ENCODE measurements around the gene BTF3. TPM values are rescaled to one million over a fixed set of nuclear protein-coding genes. Genes with fewer than 3 reads are reported as not detected.

The BTF3 gene
- 100 to 1,000 TPM; 467 to 654 (median 574) TPM for total RNA-seq

- Histone ChIP-seq H3K4me3 (peak within 1 kb of the TSS; percentile 85 to 97 (median 93)), H3K27ac (peak within 1 kb of the TSS; percentile 96 to 100 (median 99)), H3K4me1 (peaks cover 3 to 50% (median 11%) of the 10 kb centered on the region in 3 donors), H3K27me3 (no peaks in the 10 kb centered on the region), H3K36me3 (peaks cover 0 to 25% (median 6%) of the 10 kb centered on the region in 3 donors), H3K9me3 (no peaks in the 10 kb centered on the region)
- intact Hi-C loops (cut with DNase I), result no loop called here
- WGBS, 2 donors, result 0 to 3% methylated on average over 2 to 7 of the region's 67 CpGs
- DNase-seq, result peak; percentile 79
- TF ChIP-seq POLR2A (IDR thresholded peaks at IDR 0.05), result peak in 3 of 4 donors; percentile 10 to 82 (median 57)
- peak in 1 of 6 experiments; percentile 4 for TF ChIP-seq CTCF (IDR thresholded peaks at IDR 0.05)
Observed at GRCh38 chr5:73498057-73498992, at the start of gene BTF3. Gene BTF3, plus strand, starts transcription at chr5:73498442. Its CDS starts 226 bp downstream, at chr5:73498668.

- H3K36me3 ChIP-seq, result no peaks in the 10 kb centered on the region
- intact Hi-C loops (cut with DNase I), result loop anchor here (10.0 kb wide), 1 partner anchor 144 kb away; no protein-coding TSS in a partner anchor
- no peaks in the 10 kb centered on the region for H3K9me3 ChIP-seq
- H3K4me1 ChIP-seq, result peaks cover 18 to 55% (median 23%) of the 10 kb centered on the region in 3 donors
- TF ChIP-seq CTCF (IDR thresholded peaks at IDR 0.05), result peak in 1 of 6 experiments; percentile 6
- TF ChIP-seq POLR2A (IDR thresholded peaks at IDR 0.05), result peak in 2 of 4 donors; percentile 74 to 83
- peak; percentile 10 for DNase-seq
- peak within 1 kb of the TSS; percentile 39 to 77 (median 52) for H3K4me3 ChIP-seq
- peaks cover 25 to 99% (median 55%) of the 10 kb centered on the region in 4 donors for H3K27me3 ChIP-seq
- peak within 1 kb of the TSS; percentile 72 to 89 (median 79) for H3K27ac ChIP-seq
- 0% methylated on average over 10 to 19 of the region's 59 CpGs for WGBS, 2 donors
Observed at GRCh38 chr5:73448463-73449136, 49.6 kb upstream of the BTF3 start, which contains the start of gene FOXD1. Gene FOXD1, minus strand, starts transcription at chr5:73448777. Its CDS starts 415 bp downstream, at chr5:73448362.

- H3K4me3 ChIP-seq, result no peak overlapping the region
- no peak for DNase-seq
- intact Hi-C loops (cut with DNase I), result no loop called here
- no peak for TF ChIP-seq POLR2A (IDR thresholded peaks at IDR 0.05)
- no peak for TF ChIP-seq CTCF (IDR thresholded peaks at IDR 0.05)
- H3K4me1 ChIP-seq, result peaks cover 18 to 46% (median 23%) of the 10 kb centered on the region in 3 donors
- WGBS, 2 donors, result 16 to 18% methylated on average over 7 of the region's 7 CpGs
- no peak overlapping the region for H3K27ac ChIP-seq
- no peaks in the 10 kb centered on the region for H3K9me3 ChIP-seq
- peaks cover 21 to 98% (median 42%) of the 10 kb centered on the region in 4 donors for H3K27me3 ChIP-seq
- H3K36me3 ChIP-seq, result no peaks in the 10 kb centered on the region
Observed at GRCh38 chr5:73450137-73450536, 48.1 kb upstream of the BTF3 start.

DNA sequence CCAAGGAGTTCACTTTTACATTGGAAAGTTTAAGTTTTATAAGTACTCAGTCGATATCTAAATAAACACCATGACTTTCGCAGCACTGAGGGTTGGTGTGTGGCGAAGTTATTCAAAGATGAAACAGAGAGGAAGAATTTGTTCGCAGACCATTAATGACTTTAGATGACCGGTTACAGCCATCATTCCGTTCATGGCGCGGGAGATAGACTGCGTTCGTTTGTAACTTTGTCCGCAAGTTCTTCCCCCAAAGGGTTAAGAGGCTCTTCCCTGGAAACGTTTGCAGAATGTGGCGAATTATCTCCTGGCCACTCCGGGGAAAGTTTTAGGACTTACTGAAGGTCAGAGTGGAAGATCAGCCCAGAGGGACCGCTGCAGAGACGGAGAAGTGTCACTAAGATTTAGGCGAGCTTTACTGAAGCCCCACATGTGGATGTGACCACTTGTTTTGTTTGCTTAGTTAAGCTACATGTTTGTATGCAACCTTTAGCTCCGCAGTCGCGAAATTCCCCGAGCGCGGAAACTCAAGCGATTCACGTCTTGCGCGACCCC is 47.5 kb upstream of the BTF3 start:
- H3K27ac ChIP-seq, result no peak overlapping the region
- 16 to 21% methylated on average over 16 to 22 of the region's 27 CpGs for WGBS, 2 donors
- H3K9me3 ChIP-seq, result no peaks in the 10 kb centered on the region
- H3K4me3 ChIP-seq, result peak overlapping the region in 3 of 4 donors; percentile 11 to 61 (median 32)
- peaks cover 18 to 46% (median 23%) of the 10 kb centered on the region in 3 donors for H3K4me1 ChIP-seq
- H3K27me3 ChIP-seq, result peaks cover 21 to 98% (median 39%) of the 10 kb centered on the region in 4 donors
- H3K36me3 ChIP-seq, result no peaks in the 10 kb centered on the region
- intact Hi-C loops (cut with DNase I), result no loop called here
- TF ChIP-seq CTCF (IDR thresholded peaks at IDR 0.05) (no peak), POLR2A (IDR thresholded peaks at IDR 0.05) (no peak)
- no peak for DNase-seq

Data from esophagus squamous epithelium (tissue), 5 donors.